HG02970 (cell line): Measurements from ENCODE around the gene MYBBP1A.
A peak's percentile ranks its signal among the peaks of the same experiment; 100 is the strongest.
"Not testable (repeated sequence)": the region's sequence is repeated elsewhere in the genome, so short reads cannot be mapped to it uniquely, and the experiment has no call there.

Experiments
- ATAC-seq: cut with Tn5 transposase; IDR thresholded peaks from one replicate; pipeline ENCODE4 v1.9.1; 2021; ENCODE audit warnings: mild to moderate bottlenecking, moderate library complexity, moderate number of reproducible peaks; ENCODE audit not compliant: unreplicated experiment, low FRiP score

The MYBBP1A gene, protein sequence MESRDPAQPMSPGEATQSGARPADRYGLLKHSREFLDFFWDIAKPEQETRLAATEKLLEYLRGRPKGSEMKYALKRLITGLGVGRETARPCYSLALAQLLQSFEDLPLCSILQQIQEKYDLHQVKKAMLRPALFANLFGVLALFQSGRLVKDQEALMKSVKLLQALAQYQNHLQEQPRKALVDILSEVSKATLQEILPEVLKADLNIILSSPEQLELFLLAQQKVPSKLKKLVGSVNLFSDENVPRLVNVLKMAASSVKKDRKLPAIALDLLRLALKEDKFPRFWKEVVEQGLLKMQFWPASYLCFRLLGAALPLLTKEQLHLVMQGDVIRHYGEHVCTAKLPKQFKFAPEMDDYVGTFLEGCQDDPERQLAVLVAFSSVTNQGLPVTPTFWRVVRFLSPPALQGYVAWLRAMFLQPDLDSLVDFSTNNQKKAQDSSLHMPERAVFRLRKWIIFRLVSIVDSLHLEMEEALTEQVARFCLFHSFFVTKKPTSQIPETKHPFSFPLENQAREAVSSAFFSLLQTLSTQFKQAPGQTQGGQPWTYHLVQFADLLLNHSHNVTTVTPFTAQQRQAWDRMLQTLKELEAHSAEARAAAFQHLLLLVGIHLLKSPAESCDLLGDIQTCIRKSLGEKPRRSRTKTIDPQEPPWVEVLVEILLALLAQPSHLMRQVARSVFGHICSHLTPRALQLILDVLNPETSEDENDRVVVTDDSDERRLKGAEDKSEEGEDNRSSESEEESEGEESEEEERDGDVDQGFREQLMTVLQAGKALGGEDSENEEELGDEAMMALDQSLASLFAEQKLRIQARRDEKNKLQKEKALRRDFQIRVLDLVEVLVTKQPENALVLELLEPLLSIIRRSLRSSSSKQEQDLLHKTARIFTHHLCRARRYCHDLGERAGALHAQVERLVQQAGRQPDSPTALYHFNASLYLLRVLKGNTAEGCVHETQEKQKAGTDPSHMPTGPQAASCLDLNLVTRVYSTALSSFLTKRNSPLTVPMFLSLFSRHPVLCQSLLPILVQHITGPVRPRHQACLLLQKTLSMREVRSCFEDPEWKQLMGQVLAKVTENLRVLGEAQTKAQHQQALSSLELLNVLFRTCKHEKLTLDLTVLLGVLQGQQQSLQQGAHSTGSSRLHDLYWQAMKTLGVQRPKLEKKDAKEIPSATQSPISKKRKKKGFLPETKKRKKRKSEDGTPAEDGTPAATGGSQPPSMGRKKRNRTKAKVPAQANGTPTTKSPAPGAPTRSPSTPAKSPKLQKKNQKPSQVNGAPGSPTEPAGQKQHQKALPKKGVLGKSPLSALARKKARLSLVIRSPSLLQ (N-terminal part only)

DNA sequence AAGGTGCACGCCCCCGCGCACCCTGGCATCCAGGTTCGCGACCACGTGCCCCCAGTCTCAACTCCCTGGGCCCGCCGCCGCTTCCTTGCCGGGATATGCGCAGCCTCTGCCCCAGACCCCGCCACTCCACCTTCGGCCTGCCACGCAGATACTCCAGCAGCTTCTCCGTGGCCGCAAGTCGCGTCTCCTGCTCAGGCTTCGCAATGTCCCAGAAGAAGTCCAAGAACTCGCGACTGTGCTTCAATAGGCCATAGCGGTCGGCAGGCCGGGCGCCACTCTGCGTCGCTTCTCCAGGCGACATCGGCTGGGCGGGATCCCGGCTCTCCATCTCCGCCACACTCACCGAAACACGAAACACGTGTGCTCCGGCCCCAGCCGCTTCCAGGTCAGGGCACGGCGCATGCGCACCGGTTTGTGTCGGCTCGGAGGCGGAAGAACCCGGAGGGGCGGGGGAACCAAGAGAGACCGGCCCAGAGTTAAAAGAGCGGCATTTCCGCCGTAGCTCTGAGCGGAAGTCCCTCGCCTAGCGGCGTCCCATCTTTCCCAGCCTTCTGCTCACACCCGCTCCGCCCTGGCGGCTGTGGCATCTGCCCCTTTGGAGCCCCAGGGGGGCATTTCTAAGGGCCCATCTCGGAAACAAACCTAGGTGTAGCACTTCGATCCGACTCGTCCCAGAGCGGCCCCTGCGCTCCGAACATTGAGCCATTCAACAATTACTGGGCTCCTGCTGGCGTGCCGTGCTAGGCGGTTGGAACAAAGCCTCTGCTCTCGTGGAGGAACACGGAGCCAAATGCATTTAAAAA, at the start of gene MYBBP1A:
Gene MYBBP1A (minus strand): TSS at position 388 of the 803 bp plus-strand sequence. CDS start 60 bp downstream, at position 328.
- peak; percentile 92 for ATAC-seq

DNA sequence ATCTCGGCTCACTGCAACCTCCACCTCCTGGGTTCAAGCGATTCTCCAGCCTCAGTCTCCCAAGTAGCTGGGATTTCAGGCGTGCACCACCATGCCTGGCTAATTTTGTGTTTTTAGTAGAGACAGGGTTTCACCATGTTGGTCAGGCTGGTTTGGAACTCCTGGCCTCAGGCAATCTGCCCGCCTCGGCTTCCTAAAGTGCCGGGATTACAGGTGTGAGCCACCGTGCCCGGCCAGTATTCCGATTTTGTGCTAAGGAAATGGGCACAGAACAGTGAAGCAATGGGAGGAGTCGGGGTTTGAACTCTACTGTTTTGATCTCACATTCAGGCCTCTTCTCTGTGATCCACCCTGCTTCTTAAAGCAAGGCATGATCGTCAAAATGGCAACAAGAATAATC, 49.6 kb upstream of the MYBBP1A start:
- not testable (repeated sequence) for ATAC-seq

DNA sequence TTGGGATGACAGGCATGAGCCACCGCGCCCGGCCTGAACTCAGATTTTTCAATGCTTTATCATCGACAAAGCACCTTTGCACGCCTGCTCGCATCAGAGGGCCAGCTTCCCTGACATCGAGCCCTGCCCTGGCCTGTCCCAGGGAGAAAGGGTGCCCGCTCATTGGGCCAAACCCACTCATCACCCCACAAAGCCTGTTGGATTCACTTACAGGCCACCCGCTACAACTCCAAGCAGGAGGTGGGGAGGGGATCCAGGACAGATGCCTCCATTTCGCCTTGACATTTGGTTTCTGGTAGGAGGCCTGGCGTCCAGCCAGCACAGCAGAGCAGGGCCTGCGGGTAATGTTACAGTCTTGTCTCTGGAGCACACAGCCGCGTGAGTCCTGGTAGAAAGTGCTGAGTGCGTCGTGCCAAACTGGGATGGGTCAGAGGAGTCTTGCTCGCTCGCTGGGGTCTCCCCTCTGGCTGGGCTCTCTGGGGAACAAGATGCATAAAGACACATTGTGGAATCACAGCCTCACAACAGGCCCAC, 49.0 kb upstream of the MYBBP1A start:
- no peak for ATAC-seq

DNA sequence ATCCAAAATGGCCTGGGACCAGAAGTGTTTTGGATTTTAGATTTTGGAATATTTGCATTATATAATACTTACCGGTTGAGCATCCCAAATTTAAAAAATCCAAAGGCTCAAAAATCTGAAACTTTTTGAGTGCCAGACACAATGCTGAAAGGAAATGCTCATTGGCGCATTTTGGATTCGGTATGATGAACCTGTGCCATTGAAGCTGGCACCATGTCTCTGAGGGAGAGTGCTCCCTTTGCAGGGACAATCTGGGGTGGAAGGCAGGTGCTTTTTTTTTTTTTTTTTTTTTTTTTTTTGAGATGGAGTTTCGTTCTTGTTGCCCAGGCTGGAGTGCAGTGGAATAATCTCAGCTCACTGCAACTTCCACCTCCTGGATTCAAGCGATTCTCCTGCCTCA, 46.9 kb upstream of the MYBBP1A start:
- ATAC-seq = no peak

DNA sequence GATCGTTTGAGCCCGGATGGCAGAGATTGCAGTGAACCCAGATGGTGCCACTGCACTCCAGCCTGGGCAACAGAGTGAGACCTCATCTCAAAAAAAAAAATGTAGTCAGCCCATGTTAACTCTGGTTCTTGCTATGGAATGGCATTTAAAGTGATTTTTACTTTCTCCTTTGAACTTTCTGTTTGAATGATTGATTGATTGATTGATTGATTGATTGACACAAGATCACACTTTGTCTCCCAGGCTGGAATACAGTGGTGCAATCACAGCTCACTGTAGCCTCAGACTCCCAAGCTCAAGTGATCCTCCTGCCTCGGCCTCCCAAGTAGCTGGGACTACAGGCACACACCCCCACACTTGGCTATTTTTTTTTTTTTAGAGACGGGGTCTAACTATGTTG, 46.1 kb upstream of the MYBBP1A start:
- no peak for ATAC-seq

DNA sequence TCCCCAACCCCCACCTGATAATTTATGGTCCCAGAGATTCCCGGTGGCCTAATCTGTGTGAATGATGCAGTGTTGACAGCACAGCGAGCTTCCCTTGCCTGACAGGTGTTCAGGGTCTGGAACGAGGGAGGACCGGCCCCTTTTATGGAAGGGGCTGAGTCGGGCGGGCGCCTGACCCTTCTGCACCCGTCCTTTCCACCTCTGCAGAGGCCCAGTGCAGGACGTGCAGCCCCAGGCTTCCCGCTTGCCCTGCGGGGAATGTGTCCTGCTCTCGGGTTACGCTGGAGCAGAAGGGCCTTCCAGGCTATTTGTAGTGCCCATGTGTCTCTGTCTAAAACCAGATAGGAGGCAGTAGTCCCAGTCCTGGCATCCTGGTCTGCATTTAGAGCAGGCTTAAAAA, 45.4 kb upstream of the MYBBP1A start:
- ATAC-seq = no peak

DNA sequence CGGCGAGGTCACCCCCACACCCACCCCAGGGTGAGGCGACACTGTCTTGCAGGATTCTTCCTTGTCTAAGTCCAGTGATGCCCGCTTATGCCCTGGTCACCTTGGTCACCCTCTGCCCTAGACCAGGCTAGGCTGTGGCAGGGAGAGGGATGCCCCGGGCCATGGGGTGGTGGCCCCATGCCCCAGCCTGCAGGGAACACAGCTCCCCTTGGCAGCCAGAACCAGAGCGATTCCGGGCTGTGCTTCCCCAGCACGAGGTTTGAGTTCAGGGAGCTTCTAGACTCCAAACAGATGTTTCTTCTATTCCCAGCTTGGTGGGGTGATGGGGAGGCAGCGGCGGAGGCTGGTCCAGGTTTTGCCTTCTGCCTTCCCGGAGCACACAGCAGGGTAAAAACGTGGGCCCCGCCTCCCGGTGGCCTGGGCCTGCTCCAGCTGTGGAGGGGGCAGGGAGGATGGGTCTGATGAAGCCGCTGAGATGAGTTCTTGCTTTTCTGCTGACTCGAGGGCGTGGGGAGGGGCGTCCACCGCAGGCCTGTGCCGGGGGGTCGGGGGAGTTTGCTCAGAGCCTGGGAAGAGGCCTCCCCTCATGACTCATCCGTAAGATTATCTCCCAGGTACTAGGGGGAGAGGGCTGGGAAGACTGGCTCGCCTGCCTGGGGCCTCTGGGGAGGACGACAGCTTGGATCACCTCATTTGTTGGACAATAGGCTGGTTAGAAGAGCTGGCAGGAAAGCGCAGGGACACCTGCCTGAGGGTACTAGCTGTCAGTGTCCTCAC, 44.5 kb upstream of the MYBBP1A start:
- no peak for ATAC-seq

DNA sequence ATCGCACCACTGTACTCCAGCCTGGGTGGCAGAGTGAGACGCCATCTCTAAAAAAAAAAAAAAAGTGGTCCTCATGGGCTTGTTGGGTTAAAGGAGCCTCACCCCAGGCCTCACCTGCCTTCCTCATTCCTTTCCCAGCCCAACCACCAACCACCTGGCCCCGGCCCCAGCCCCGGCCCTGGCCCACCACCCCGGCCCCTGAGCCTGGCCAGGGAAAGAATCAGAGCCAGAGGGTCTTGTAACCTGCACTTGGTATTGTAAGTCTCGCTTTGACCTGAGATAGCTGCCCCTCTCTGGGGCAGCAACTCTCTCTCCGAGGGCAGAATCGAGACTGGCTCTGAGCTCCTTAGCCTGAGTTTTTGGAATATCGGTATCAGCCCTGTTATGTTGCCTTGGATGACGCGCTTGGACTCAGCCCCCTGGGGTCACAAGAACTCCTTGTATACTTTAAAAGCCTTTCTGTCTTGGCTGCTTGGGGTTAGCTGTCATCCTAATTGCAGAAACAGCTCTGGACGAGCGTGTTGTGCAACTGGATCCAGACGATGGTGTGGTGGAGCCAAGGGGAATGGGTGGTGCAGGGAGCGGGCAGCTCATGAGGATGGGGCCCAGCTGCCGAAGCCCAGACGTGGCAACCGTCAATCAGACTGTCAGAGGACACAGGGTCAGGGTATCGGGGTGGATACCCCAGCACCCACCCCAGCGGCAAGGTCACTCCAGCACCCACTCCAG, 43.8 kb upstream of the MYBBP1A start:
- no peak for ATAC-seq

DNA sequence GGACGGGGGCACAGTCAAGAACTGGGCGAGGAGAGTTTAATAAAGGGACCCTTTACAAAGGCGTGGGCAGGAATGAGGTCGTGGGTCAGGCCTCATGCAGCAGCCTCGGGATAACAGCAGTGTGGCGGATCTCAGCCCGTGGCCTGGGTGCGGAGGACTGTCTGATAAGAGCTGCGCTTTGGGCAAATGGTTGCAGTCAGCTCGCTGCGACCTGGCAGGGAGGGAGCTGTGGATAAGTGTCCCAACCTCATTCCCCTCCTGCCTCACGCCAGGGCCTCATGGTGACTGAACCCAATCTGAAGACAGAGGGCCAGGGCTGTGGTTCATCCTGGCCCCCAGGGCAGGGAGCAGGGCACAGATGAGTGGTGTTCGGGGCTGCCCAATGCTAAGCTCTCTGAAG, 42.8 kb upstream of the MYBBP1A start:
- ATAC-seq = no peak

DNA sequence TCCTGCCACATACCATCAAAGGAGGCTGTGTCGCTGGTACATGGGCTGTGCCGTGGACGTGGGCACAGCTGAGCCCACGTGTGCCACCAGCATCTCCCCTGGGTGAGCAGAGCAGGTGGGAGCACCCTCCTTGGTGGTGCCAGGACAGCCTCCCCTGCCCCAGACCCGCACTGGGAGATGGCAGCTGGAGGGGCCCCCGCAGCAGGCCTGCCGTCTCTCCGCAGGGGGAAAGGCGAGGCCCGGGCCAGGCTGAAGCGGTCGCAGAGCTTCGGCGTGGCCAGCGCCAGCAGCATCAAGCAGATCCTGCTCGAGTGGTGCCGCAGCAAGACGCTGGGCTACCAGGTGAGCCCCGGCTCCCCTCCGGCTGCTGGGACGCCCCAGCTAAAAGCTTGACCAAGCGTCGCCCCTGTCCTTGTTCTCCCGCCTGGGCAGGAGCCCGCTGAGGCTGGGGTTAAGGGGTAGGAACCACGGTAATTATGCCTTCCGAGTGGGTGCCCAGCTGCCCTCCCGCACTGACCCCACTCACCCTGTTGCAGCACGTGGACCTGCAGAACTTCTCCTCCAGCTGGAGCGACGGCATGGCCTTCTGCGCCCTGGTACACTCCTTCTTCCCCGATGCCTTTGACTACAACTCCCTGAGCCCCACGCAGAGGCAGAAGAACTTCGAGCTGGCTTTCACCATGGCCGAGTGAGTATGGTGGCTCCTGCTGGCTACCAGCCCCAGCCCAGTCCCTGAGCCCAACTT, 41.6 kb upstream of the MYBBP1A start:
- ATAC-seq = no peak

DNA sequence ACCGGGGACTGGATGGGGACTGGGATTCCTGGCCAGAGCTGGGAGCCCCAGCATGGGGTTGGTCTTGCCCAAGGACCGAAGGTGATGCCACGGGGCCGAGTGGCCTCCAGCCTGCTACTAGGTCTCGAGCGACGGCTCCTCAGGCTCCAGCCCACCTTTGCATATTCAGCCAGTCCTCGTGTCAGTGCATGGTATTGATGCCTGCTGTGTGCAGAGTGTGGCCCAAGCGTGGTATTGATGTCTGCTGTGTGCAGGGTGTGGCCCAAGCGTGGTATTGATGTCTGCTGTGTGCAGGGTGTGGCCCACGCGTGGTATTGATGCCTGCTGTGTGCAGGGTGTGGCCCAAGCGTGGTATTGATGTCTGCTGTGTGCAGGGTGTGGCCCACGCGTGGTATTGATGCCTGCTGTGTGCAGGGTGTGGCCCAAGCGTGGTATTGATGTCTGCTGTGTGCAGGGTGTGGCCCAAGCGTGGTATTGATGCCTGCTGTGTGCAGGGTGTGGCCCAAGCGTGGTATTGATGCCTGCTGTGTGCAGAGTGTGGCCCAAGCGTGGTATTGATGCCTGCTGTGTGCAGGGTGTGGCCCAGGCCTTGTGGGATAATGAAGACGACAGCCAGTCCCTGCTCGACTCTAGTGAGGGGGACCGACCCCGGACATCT, 40.6 kb upstream of the MYBBP1A start:
- ATAC-seq = not testable (repeated sequence)

DNA sequence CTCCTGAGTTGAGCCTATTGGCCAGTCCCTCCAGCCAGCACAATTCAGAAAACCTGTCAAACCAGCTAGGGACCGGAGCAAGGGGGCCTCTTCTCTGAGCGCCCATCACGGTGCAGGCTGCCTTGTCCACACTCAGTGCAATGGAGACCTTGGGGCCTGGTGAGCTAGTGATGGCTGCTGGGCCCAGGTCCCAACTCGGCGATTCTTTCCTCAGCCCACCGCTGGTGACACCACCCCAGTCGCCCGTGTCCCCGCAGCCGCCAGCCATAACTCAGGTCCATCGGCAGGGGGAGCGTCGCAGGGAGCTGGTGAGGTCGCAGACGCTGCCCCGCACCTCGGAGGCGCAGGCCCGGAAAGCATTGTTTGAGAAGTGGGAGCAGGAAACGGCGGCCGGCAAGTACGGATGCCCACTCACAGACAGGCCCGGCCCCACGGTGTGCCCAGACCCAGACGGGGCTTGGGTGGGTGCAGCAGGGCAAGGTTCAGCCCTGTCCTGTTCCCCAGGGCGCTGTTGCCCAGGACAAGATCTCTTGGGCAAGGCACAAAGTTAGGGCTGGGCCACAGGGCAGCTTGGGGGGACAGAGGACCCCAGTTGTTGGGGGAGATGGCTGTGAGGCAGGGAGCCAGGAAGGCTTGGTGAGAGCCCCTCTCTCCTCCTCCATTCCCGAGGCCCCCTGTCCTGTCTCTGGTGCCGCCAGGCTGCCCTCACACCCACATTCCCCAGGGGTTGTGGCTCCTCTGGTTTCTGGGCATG, 39.9 kb upstream of the MYBBP1A start:
- no peak for ATAC-seq

DNA sequence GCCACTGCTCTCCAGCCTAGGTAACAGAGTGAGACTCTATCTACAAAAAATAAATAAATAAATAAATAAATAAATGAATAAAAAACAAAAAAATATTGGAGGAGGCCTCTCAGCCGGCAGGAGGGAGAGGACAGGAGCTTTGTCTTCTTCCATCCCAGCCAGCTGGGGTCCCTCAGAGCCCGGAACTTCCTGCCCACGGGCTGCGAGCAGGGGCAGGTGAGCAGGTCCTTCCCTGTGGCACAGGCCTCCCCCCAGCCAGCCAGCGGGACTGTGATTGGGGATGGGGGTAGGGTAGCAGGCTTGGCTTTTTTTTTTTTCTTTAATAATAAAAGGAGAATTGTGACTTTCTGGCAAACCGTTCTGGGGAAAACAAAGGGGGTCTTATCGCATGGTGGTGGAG, 39.2 kb upstream of the MYBBP1A start:
- ATAC-seq = no peak

DNA sequence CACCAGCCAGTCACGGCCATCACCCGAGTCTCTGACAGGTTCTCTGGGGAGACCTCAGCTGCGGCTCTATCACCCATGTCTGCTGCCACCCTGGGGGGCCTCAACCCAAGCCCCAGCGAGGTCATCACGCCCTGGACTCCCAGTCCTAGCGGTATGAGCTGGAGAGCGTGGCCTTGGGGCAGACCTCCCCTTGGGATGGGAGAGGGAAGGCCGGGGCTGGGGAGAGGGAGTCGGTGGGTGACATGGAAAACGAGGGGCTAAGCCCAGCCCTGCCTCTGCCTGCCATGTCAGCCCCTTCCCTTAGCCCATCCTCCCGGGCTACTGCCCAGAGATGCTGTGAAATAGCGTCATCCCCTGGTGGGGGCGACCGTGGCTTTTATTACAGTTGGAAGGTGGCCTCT, 37.8 kb upstream of the MYBBP1A start:
- ATAC-seq = no peak

DNA sequence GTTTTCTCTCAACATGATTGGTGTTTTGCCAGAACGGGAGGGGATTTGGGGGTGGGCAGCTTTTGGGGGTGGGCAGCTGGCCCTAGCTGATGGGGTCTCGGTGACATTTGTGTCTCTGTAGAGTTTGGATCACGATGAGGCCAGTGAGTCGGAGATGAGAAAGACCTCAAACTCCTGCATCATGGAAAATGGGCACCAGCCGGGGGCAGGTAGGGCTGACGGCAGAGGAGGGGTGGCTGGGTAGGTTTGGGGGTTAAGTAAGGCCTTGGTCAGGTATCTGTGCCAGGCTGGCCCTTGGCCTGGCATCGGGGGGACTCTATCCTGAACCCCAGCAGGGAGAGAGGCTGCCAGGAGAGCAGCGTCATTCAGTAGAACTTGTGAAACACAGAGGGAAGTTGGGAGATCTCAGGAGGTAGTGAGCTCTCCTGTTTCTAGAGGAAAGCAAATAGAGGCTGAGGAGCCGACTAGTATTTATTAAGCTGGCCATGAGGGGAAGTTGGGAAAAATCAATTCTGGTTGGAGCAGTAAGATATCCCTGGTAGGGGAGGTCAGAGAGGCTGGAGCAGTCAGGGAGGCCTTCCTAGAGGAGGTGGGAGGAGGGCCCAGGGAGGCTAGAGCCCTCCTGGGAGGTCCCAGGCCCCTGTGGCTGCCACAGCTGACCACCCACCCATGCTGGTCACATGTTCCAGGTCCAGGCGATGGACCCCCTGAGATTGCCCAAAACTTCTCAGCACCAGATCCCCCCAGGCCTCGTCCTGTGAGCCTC, 37.2 kb upstream of the MYBBP1A start:
- no peak for ATAC-seq

DNA sequence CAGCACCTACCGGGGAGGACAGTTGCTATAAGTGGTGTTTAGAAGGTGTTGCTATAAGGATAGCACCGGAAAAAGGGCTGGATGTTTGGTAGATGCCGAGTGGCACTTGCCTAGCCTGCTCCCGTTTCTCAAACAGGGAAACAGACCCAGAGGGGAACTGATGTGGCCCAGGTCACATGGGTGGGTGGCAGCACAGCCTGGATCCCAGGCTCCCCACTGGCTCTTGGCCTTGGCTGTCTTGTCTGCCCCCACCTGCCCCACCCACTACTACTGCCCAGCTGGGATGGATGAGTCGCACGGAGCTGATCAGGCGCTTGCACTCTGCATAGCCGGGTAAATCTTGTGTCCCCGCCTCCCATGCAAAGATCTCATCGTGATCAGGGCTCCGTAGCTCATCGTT, 36.3 kb upstream of the MYBBP1A start:
- ATAC-seq = no peak
